Activated naive CD8-positive, alpha-beta T cell treated with anti-CD3 and anti-CD28 coated beads, Interleukin-2, amount 10 ng/mL, durations not matched to agents 7 days and 5 days (primary cell): ENCODE results near the gene SLFN11. TPM values are rescaled to one million over a fixed set of nuclear protein-coding genes. Genes with fewer than 3 reads are reported as not detected.

Experiments used
- ATAC-seq: fragments of 150-1000 bp; cut with Tn5 transposase; one replicate; pipeline ENCODE4 v1.10.0; 2021; ENCODE audit warnings: low read depth, moderate library complexity
- POLR2A ChIA-PET: fragments of 350-600 bp; sonication (Branson Sonifier 250); formaldehyde crosslinking; loops from one replicate; lab custom pipeline; 2021; ENCODE audit warnings: antibody characterized with exemption; lab: Charles Lee
- DNase-seq: peaks from one replicate; pipeline ENCODE4 v3.0.0; 2021
- H3K27ac Mint-ChIP-seq: one replicate; pipeline ENCODE4 v1.8.0; 2022; ENCODE audit warnings: mild to moderate bottlenecking, mixed read lengths
- H3K27me3 Mint-ChIP-seq: one replicate; pipeline ENCODE4 v1.8.0; 2022; ENCODE audit warnings: mild to moderate bottlenecking, moderate library complexity, mixed read lengths
- H3K36me3 Mint-ChIP-seq: one replicate; pipeline ENCODE4 v1.8.0; 2021; ENCODE audit warnings: mild to moderate bottlenecking, mixed read lengths
- H3K4me1 Mint-ChIP-seq: one replicate; pipeline ENCODE4 v1.8.0; 2021; ENCODE audit warnings: mixed read lengths
- H3K4me3 Mint-ChIP-seq: one replicate; pipeline ENCODE4 v1.8.0; 2022; ENCODE audit warnings: mild to moderate bottlenecking, moderate library complexity, mixed read lengths
- H3K9me3 Mint-ChIP-seq: one replicate; pipeline ENCODE4 v1.8.0; 2021; ENCODE audit warnings: mixed read lengths
- total RNA-seq, 2 experiments: library from RNA; stranded (reverse); gene quantifications; one replicate each; pipeline ENCODE4 v1.2.3, GENCODE V29; 2021

Gene SLFN11
- total RNA-seq, 2 experiments from 2014 or later: 44.1 to 47.5 TPM

GRCh38 chr17:35376245-35376644 is 2.8 kb upstream of the SLFN11 start:
- Mint-ChIP-seq H3K4me3 (no peak overlapping the region), H3K36me3 (peaks cover 8% of the 10 kb centered on the region), H3K27me3 (peaks cover 16% of the 10 kb centered on the region), H3K27ac (no peak overlapping the region), H3K4me1 (peaks cover 22% of the 10 kb centered on the region), H3K9me3 (peaks cover 10% of the 10 kb centered on the region)
- DNase-seq: no peak
- no peak for ATAC-seq
- POLR2A ChIA-PET: no interaction called here

- DNase-seq: no peak
- POLR2A ChIA-PET: interaction anchor here (0.7 kb wide), 1 partner anchor 163 kb away, joined by 5 read pairs; the partner anchor contains the start of gene SLFN12L
- peaks cover 19% of the 10 kb centered on the region for H3K9me3 Mint-ChIP-seq
- peak overlapping the region; percentile 94 for H3K4me3 Mint-ChIP-seq
- H3K36me3 Mint-ChIP-seq: peaks cover 21% of the 10 kb centered on the region
- peak overlapping the region; percentile 95 for H3K27ac Mint-ChIP-seq
- peaks cover 30% of the 10 kb centered on the region for H3K4me1 Mint-ChIP-seq
- H3K27me3 Mint-ChIP-seq: peaks cover 16% of the 10 kb centered on the region
- no peak for ATAC-seq
These were observed 1.4 kb upstream of the SLFN11 start for GRCh38 chr17:35374766-35375344.

- H3K27ac Mint-ChIP-seq: peak overlapping the region; percentile 95
- H3K4me1 Mint-ChIP-seq: peaks cover 35% of the 10 kb centered on the region
- DNase-seq (peak; percentile 68), ATAC-seq (peak; percentile 55)
- peak overlapping the region; percentile 94 for H3K4me3 Mint-ChIP-seq
- H3K36me3 Mint-ChIP-seq: peaks cover 28% of the 10 kb centered on the region
- POLR2A ChIA-PET: interaction anchor here (0.6 to 3.1 kb wide), 11 partner anchors 37 to 543 kb away, joined by 3 to 17 read pairs (median 6); partner anchors contain the start of genes PEX12, SLFN12L, SLFN5 and TAF15
- H3K27me3 Mint-ChIP-seq: peaks cover 14% of the 10 kb centered on the region
- H3K9me3 Mint-ChIP-seq: peaks cover 21% of the 10 kb centered on the region
These were observed 754 bp upstream of the SLFN11 start for GRCh38 chr17:35373984-35374765.

GRCh38 chr17:35372846-35373533 is 431 bp downstream of the SLFN11 start:
- Mint-ChIP-seq H3K4me3 (peak overlapping the region; percentile 94), H3K27me3 (peaks cover 10% of the 10 kb centered on the region), H3K4me1 (peaks cover 43% of the 10 kb centered on the region), H3K9me3 (peaks cover 17% of the 10 kb centered on the region), H3K36me3 (peaks cover 37% of the 10 kb centered on the region), H3K27ac (peak overlapping the region; percentile 95)
- DNase-seq (peak; percentile 57), ATAC-seq (peak; percentile 17)
- POLR2A ChIA-PET: interaction anchor here (0.6 to 3.1 kb wide), 12 partner anchors 35 to 542 kb away, joined by 3 to 17 read pairs (median 6); partner anchors contain the start of genes PEX12, SLFN12L, SLFN5 and TAF15

- Mint-ChIP-seq H3K27me3 (peaks cover 3% of the 10 kb centered on the region), H3K27ac (no peak overlapping the region), H3K4me3 (peak overlapping the region; percentile 94), H3K9me3 (peaks cover 17% of the 10 kb centered on the region), H3K4me1 (peaks cover 47% of the 10 kb centered on the region), H3K36me3 (peaks cover 39% of the 10 kb centered on the region)
- DNase-seq: no peak
- POLR2A ChIA-PET: interaction anchor here (1.9 to 3.1 kb wide), 2 partner anchors 61 to 163 kb away, joined by 6 to 13 read pairs; no protein-coding TSS in a partner anchor
- no peak for ATAC-seq
These were observed 1.5 kb downstream of the SLFN11 start for GRCh38 chr17:35371934-35372333.

- peaks cover 60% of the 10 kb centered on the region for H3K36me3 Mint-ChIP-seq
- H3K27ac Mint-ChIP-seq: peak overlapping the region; percentile 35
- peaks cover 38% of the 10 kb centered on the region for H3K4me1 Mint-ChIP-seq
- ATAC-seq (peak; percentile 99), DNase-seq (no peak)
- H3K9me3 Mint-ChIP-seq: peaks cover 17% of the 10 kb centered on the region
- no peaks in the 10 kb centered on the region for H3K27me3 Mint-ChIP-seq
- POLR2A ChIA-PET: interaction anchor here (0.9 to 1.5 kb wide), 2 partner anchors 55 to 126 kb away, joined by 3 to 6 read pairs; partner anchors contain the start of gene SLFN5
- H3K4me3 Mint-ChIP-seq: peak overlapping the region; percentile 51
These were observed 5.2 kb downstream of the SLFN11 start for GRCh38 chr17:35368081-35368830.

GRCh38 chr17:35361027-35361426 is 12.4 kb downstream of the SLFN11 start:
- POLR2A ChIA-PET: no interaction called here
- DNase-seq: no peak

GRCh38 chr17:35359398-35359797 is 14.0 kb downstream of the SLFN11 start:
- DNase-seq (no peak), ATAC-seq (no peak)
- H3K9me3 Mint-ChIP-seq: no peaks in the 10 kb centered on the region
- peaks cover 7% of the 10 kb centered on the region for H3K4me1 Mint-ChIP-seq
- POLR2A ChIA-PET: no interaction called here
- H3K27me3 Mint-ChIP-seq: no peaks in the 10 kb centered on the region
- H3K27ac Mint-ChIP-seq: no peak overlapping the region
- H3K4me3 Mint-ChIP-seq: no peak overlapping the region
- peaks cover 58% of the 10 kb centered on the region for H3K36me3 Mint-ChIP-seq

More at GRCh38 chr17:35361027-35361426, 12.4 kb downstream of the SLFN11 start:
- Mint-ChIP-seq H3K9me3 (no peaks in the 10 kb centered on the region), H3K27ac (no peak overlapping the region), H3K27me3 (no peaks in the 10 kb centered on the region), H3K4me1 (peaks cover 8% of the 10 kb centered on the region), H3K4me3 (no peak overlapping the region), H3K36me3 (peaks cover 60% of the 10 kb centered on the region)
- ATAC-seq: no peak

- DNase-seq (no peak), ATAC-seq (no peak)
- Mint-ChIP-seq H3K4me1 (peaks cover 7% of the 10 kb centered on the region), H3K36me3 (peaks cover 41% of the 10 kb centered on the region), H3K4me3 (no peak overlapping the region), H3K27ac (no peak overlapping the region), H3K27me3 (peaks cover 4% of the 10 kb centered on the region), H3K9me3 (no peaks in the 10 kb centered on the region)
- POLR2A ChIA-PET: no interaction called here
These were observed 21.1 kb downstream of the SLFN11 start for GRCh38 chr17:35352284-35352683.

- DNase-seq (no peak), ATAC-seq (no peak)
- POLR2A ChIA-PET: no interaction called here
- H3K4me3 Mint-ChIP-seq: no peak overlapping the region
- no peak overlapping the region for H3K27ac Mint-ChIP-seq
- peaks cover 14% of the 10 kb centered on the region for H3K27me3 Mint-ChIP-seq
- no peaks in the 10 kb centered on the region for H3K9me3 Mint-ChIP-seq
- peaks cover 30% of the 10 kb centered on the region for H3K36me3 Mint-ChIP-seq
- peaks cover 20% of the 10 kb centered on the region for H3K4me1 Mint-ChIP-seq
These were observed 22.9 kb downstream of the SLFN11 start for GRCh38 chr17:35350493-35350892.

GRCh38 chr17:35345926-35346771 is 27.3 kb downstream of the SLFN11 start:
- Mint-ChIP-seq H3K27ac (peak overlapping the region; percentile 61), H3K4me1 (peaks cover 40% of the 10 kb centered on the region), H3K9me3 (peaks cover 6% of the 10 kb centered on the region), H3K27me3 (peaks cover 48% of the 10 kb centered on the region), H3K4me3 (peak overlapping the region; percentile 91), H3K36me3 (peaks cover 33% of the 10 kb centered on the region)
- ATAC-seq (peak; percentile 64), DNase-seq (peak; percentile 68)
- POLR2A ChIA-PET: interaction anchor here (0.6 to 1.5 kb wide), 4 partner anchors 12 to 463 kb away, joined by 3 to 5 read pairs (median 3); partner anchors contain the start of gene TAF15
